Measurements from ENCODE around the gene MAGI1.

DNA sequence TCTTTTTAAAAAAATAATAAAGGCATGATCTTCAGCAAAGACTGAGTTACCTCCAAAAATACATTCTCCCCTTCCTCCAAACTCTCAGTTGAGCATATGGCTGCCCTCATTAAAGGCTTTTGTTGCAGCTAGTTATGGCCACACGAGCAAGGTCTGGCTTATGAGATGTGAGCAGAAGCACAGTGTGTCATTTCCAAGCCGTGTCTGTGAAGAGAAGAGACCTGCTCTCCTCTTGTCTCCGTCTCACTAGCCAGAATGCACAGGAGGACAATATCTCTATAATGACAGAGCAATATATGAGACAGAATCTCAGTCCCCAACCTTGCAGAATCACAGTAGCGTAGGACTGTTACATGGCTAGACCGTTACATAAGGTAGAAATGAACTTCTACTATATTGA is 152.3 kb downstream of the MAGI1 start:
- TF ChIP-seq, protein P1, sequence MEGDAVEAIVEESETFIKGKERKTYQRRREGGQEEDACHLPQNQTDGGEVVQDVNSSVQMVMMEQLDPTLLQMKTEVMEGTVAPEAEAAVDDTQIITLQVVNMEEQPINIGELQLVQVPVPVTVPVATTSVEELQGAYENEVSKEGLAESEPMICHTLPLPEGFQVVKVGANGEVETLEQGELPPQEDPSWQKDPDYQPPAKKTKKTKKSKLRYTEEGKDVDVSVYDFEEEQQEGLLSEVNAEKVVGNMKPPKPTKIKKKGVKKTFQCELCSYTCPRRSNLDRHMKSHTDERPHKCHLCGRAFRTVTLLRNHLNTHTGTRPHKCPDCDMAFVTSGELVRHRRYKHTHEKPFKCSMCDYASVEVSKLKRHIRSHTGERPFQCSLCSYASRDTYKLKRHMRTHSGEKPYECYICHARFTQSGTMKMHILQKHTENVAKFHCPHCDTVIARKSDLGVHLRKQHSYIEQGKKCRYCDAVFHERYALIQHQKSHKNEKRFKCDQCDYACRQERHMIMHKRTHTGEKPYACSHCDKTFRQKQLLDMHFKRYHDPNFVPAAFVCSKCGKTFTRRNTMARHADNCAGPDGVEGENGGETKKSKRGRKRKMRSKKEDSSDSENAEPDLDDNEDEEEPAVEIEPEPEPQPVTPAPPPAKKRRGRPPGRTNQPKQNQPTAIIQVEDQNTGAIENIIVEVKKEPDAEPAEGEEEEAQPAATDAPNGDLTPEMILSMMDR (IDR thresholded peaks at IDR 0.05), result no peak
- TF ChIP-seq IRF2 (CRISPR knock-in tag; IDR thresholded peaks at IDR 0.05; ENCODE audit: borderline replicate concordance, low read depth) (no peak), FOXK1 (CRISPR knock-in tag; IDR thresholded peaks at IDR 0.05) (no peak), FOXP4 (CRISPR knock-in tag; IDR thresholded peaks at IDR 0.05) (no peak), KAT7 (CRISPR knock-in tag; IDR thresholded peaks at IDR 0.05; ENCODE audit: borderline replicate concordance) (no peak), FOXP1 (CRISPR knock-in tag; IDR thresholded peaks at IDR 0.05; ENCODE audit: borderline replicate concordance) (no peak), NFATC4 (CRISPR knock-in tag; IDR thresholded peaks at IDR 0.05) (no peak), MYBL2 (CRISPR knock-in tag; IDR thresholded peaks at IDR 0.05) (no peak)

Data from WTC11 (cell line).